ENCODE measurements around the gene GYG2. TPM values are rescaled to one million over a fixed set of nuclear protein-coding genes. Genes with fewer than 3 reads are reported as not detected.

Gene GYG2
- total RNA-seq, 1 experiment from 2014 or later, result not detected

DNA sequence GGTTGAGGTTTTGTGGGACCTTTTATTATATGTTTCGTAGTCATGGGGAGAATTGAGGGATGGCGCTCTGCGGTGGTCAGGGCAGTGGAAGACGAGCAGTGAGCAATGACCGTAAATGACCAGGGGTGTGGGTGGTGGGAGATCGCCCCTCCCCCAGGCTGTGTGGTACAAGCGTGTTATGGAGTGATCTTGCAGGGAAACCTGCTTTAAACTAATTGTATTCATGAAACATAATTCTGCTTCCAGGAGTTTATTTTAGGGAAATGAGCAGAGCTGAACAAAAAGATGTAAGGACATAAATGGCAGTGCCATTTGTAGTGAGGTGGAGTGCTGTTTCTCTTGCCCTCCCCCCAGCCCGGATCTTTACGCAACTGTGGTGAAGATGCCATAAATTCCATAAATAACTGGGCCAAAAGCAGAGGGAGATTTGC, 20.2 kb downstream of the GYG2 start:
- CTCF ChIA-PET, result no interaction called here
- POLR2A ChIA-PET, result no interaction called here
- Histone ChIP-seq H3K4me2 (ENCODE audit: low read length) (no peak overlapping the region), H3K4me3 (replicated peaks in 1 of 2; ENCODE audit: low read depth in 1 of 2, low read length in 2 of 2) (no peak overlapping the region), H3K36me3 (ENCODE audit: control insufficient read depth in 1 of 2, insufficient read depth in 2 of 2, low read length in 2 of 2) (no peaks in the 10 kb centered on the region), H4K20me1 (ENCODE audit: insufficient read depth) (no peaks in the 10 kb centered on the region), H3K9me3 (ENCODE audit: control insufficient read depth in 1 of 2, insufficient read depth in 1 of 2, low read depth in 1 of 2, low read length in 2 of 2) (no peaks in the 10 kb centered on the region), H3K4me1 (ENCODE audit: control insufficient read depth in 1 of 2, insufficient read depth in 2 of 2, low read length in 2 of 2) (no peaks in the 10 kb centered on the region), H3K27me3 (ENCODE audit: insufficient read depth, low read length) (no peaks in the 10 kb centered on the region), H2AFZ (ENCODE audit: low read depth, low read length, poor library complexity, severe bottlenecking) (no peak overlapping the region), H3K9ac (ENCODE audit: low read length) (no peak overlapping the region), H3K79me2 (ENCODE audit: insufficient read depth, low read length) (no peaks in the 10 kb centered on the region), H3K27ac (ENCODE audit: low read depth, low read length) (no peak overlapping the region), H3K9me2 (ENCODE audit: insufficient read depth) (no peaks in the 10 kb centered on the region)
- intact Hi-C loops (cut with micrococcal nuclease), result no loop called here
- TF ChIP-seq EZH2phosphoT487 (IDR thresholded peaks at IDR 0.05; ENCODE audit: borderline replicate concordance) (no peak), YY1 (IDR thresholded peaks at IDR 0.05; ENCODE audit: extremely low read depth, insufficient replicate concordance, low read depth, low read length) (no peak), ZBTB33 (IDR thresholded peaks at IDR 0.05; ENCODE audit: extremely low read depth, insufficient replicate concordance, low read length) (no peak)
- ATAC-seq, result no peak
- BruUV-seq (replicated peaks), result no TSS peak
- no peak for DNase-seq (ENCODE audit: low read depth, low spot score)
- RAD21 ChIA-PET (ENCODE audit: low non-redundant PET in 1 of 2, low total read pairs in 2 of 2, uncharacterized antibody in 2 of 2, unreplicated experiment in 2 of 2), result no interaction called here

GRCh38 chrX:2854918-2855317, 26.2 kb downstream of the GYG2 start:
- H3K27ac ChIP-seq (ENCODE audit: low read depth, low read length), result no peak overlapping the region
- H3K4me1 ChIP-seq (ENCODE audit: control insufficient read depth in 1 of 2, insufficient read depth in 2 of 2, low read length in 2 of 2), result no peaks in the 10 kb centered on the region
- H3K27me3 ChIP-seq (ENCODE audit: insufficient read depth, low read length), result no peaks in the 10 kb centered on the region
- H3K9ac ChIP-seq (ENCODE audit: low read length), result no peak overlapping the region
- ChIA-PET RAD21 (ENCODE audit: low non-redundant PET in 1 of 2, low total read pairs in 2 of 2, uncharacterized antibody in 2 of 2, unreplicated experiment in 2 of 2) (no interaction called here), CTCF (no interaction called here), POLR2A (no interaction called here)
- no peak for TF ChIP-seq SP1 (IDR thresholded peaks at IDR 0.05; ENCODE audit: low read depth)
- no peak for TF ChIP-seq ELF1 (IDR thresholded peaks at IDR 0.05; ENCODE audit: borderline replicate concordance, low read depth)
- no peak for TF ChIP-seq ATF3 (IDR thresholded peaks at IDR 0.05)
- TF ChIP-seq ZFX (IDR thresholded peaks at IDR 0.05), result no peak
- TF ChIP-seq TCF7L2 (IDR thresholded peaks at IDR 0.05; ENCODE audit: borderline replicate concordance, extremely low read depth, insufficient read depth, insufficient read length), result no peak
- TF ChIP-seq, protein P1, sequence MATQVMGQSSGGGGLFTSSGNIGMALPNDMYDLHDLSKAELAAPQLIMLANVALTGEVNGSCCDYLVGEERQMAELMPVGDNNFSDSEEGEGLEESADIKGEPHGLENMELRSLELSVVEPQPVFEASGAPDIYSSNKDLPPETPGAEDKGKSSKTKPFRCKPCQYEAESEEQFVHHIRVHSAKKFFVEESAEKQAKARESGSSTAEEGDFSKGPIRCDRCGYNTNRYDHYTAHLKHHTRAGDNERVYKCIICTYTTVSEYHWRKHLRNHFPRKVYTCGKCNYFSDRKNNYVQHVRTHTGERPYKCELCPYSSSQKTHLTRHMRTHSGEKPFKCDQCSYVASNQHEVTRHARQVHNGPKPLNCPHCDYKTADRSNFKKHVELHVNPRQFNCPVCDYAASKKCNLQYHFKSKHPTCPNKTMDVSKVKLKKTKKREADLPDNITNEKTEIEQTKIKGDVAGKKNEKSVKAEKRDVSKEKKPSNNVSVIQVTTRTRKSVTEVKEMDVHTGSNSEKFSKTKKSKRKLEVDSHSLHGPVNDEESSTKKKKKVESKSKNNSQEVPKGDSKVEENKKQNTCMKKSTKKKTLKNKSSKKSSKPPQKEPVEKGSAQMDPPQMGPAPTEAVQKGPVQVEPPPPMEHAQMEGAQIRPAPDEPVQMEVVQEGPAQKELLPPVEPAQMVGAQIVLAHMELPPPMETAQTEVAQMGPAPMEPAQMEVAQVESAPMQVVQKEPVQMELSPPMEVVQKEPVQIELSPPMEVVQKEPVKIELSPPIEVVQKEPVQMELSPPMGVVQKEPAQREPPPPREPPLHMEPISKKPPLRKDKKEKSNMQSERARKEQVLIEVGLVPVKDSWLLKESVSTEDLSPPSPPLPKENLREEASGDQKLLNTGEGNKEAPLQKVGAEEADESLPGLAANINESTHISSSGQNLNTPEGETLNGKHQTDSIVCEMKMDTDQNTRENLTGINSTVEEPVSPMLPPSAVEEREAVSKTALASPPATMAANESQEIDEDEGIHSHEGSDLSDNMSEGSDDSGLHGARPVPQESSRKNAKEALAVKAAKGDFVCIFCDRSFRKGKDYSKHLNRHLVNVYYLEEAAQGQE (IDR thresholded peaks at IDR 0.05; ENCODE audit: low read depth), result no peak
- no peak overlapping the region for H3K4me2 ChIP-seq (ENCODE audit: low read length)
- H3K9me3 ChIP-seq (ENCODE audit: control insufficient read depth in 1 of 2, insufficient read depth in 1 of 2, low read depth in 1 of 2, low read length in 2 of 2), result no peaks in the 10 kb centered on the region
- ATAC-seq (no peak), DNase-seq (ENCODE audit: low read depth, low spot score) (no peak)
- no peak overlapping the region for H2AFZ ChIP-seq (ENCODE audit: low read depth, low read length, poor library complexity, severe bottlenecking)
- H3K4me3 ChIP-seq (replicated peaks in 1 of 2; ENCODE audit: low read depth in 1 of 2, low read length in 2 of 2), result no peak overlapping the region
- no peaks in the 10 kb centered on the region for H3K36me3 ChIP-seq (ENCODE audit: control insufficient read depth in 1 of 2, insufficient read depth in 2 of 2, low read length in 2 of 2)
- H3K79me2 ChIP-seq (ENCODE audit: insufficient read depth, low read length), result no peaks in the 10 kb centered on the region
- H4K20me1 ChIP-seq (ENCODE audit: insufficient read depth), result no peaks in the 10 kb centered on the region
- intact Hi-C loops (cut with micrococcal nuclease), result no loop called here
- H3K9me2 ChIP-seq (ENCODE audit: insufficient read depth), result no peaks in the 10 kb centered on the region
- no TSS peak for BruUV-seq (replicated peaks)

Data from HCT116 (cell line).